GM03348 (cell line): ENCODE measurements around the gene PCDH9.

Experiments used
- DNase-seq: peaks from one replicate; pipeline ENCODE4 v3.0.0; 2012; ENCODE audit warnings: low spot score

PCDH9 gene

GRCh38 chr13:66520511-66521355 lies 709.4 kb downstream of the PCDH9 start:
- DNase-seq: no peak

- no peak for DNase-seq
Observed at GRCh38 chr13:66519259-66519658, 710.9 kb downstream of the PCDH9 start.

GRCh38 chr13:66518068-66518467 lies 712.1 kb downstream of the PCDH9 start:
- DNase-seq: no peak

- peak; percentile 2 for DNase-seq
Observed at GRCh38 chr13:66513728-66514127, 716.4 kb downstream of the PCDH9 start.

GRCh38 chr13:66509175-66509574 lies 721.0 kb downstream of the PCDH9 start:
- DNase-seq: no peak

GRCh38 chr13:66508153-66508909 lies 721.8 kb downstream of the PCDH9 start:
- DNase-seq: no peak

- DNase-seq: no peak
Observed at GRCh38 chr13:66506979-66507378, 723.2 kb downstream of the PCDH9 start.

GRCh38 chr13:66506051-66506777 lies 723.9 kb downstream of the PCDH9 start:
- no peak for DNase-seq

GRCh38 chr13:66503890-66504289 lies 726.2 kb downstream of the PCDH9 start:
- DNase-seq: no peak

- DNase-seq: peak; percentile 9
Observed at GRCh38 chr13:66501181-66501580, 729.0 kb downstream of the PCDH9 start.

- no peak for DNase-seq
Observed at GRCh38 chr13:66492479-66492878, 737.7 kb downstream of the PCDH9 start.

GRCh38 chr13:66491251-66491650 lies 738.9 kb downstream of the PCDH9 start:
- DNase-seq: no peak

- DNase-seq: no peak
Observed at GRCh38 chr13:66489586-66489985, 740.5 kb downstream of the PCDH9 start.

- no peak for DNase-seq
Observed at GRCh38 chr13:66489172-66489571, 741.0 kb downstream of the PCDH9 start.

GRCh38 chr13:66483712-66484111 lies 746.4 kb downstream of the PCDH9 start:
- DNase-seq: no peak

GRCh38 chr13:66482836-66483235 lies 747.3 kb downstream of the PCDH9 start:
- no peak for DNase-seq

GRCh38 chr13:66477816-66478215 lies 752.3 kb downstream of the PCDH9 start:
- DNase-seq: no peak

- DNase-seq: no peak
Observed at GRCh38 chr13:66475061-66475460, 755.1 kb downstream of the PCDH9 start.

- DNase-seq: no peak
Observed at GRCh38 chr13:66469745-66470144, 760.4 kb downstream of the PCDH9 start.

GRCh38 chr13:66468656-66469055 lies 761.5 kb downstream of the PCDH9 start:
- no peak for DNase-seq

GRCh38 chr13:66462187-66462586 lies 767.9 kb downstream of the PCDH9 start:
- no peak for DNase-seq

GRCh38 chr13:66461021-66461420 lies 769.1 kb downstream of the PCDH9 start:
- DNase-seq: no peak

- no peak for DNase-seq
Observed at GRCh38 chr13:66459634-66460033, 770.5 kb downstream of the PCDH9 start.
